Right atrium auricular region (tissue), 2 donors: ENCODE data around the gene MCTP2. TPM values are rescaled to one million over a fixed set of nuclear protein-coding genes. Genes with fewer than 3 reads are reported as not detected.
"Not testable (repeated sequence)": the region's sequence is repeated elsewhere in the genome, so short reads cannot be mapped to it uniquely, and the experiment has no call there.

Experiments
- DNase-seq: peaks from one replicate; pipeline ENCODE4 v3.0.0-alpha.2; 2019; ENCODE audit warnings: low spot score
- H3K27ac ChIP-seq, 2 donors: fragments of 200-600 bp; sonication (generic); 1 replicate in 1 of 2; 2 replicates in 1 of 2; pipeline ENCODE4 v1.5.1; 2016 to 2019
- H3K27me3 ChIP-seq, 2 donors: fragments of 200-600 bp; sonication (generic); one replicate each; pipeline versions ENCODE4 v1.5.1 to v1.6.0; 2017 to 2019
- H3K36me3 ChIP-seq: fragments of 200-600 bp; sonication (generic); one replicate; pipeline ENCODE4 v1.5.1; 2016
- H3K4me1 ChIP-seq, 2 donors: fragments of 200-600 bp; sonication (generic); one replicate each; pipeline versions ENCODE4 v1.5.1 to v1.6.0; 2017 to 2019
- H3K4me3 ChIP-seq, 2 donors: fragments of 200-600 bp; sonication (generic); 1 replicate in 1 of 2; 2 replicates in 1 of 2; pipeline ENCODE4 v1.5.1; 2017 to 2019; ENCODE audit warnings: mild to moderate bottlenecking in 1 of 2, moderate library complexity in 1 of 2
- H3K9me3 ChIP-seq, 2 donors: fragments of 200-600 bp; sonication (generic); one replicate each; pipeline ENCODE4 v1.5.1; 2019
- CTCF ChIP-seq, 2 donors: fragments of 200-600 bp; sonication (generic); IDR thresholded peaks; one replicate each; pipeline ENCODE4 v1.5.1; 2019; ENCODE audit warnings: antibody characterized with exemption in 2 of 2
- total RNA-seq, 2 donors: library from RNA; depleted of rRNA; stranded (reverse); fragments of >200 nt; gene quantifications; one replicate each; pipeline ENCODE4 v1.1.0, GENCODE V29; 2016

Gene MCTP2
- total RNA-seq, 2 donors from 2014 or later, result 2.0 to 5.6 TPM

GRCh38 chr15:94493176-94493575, 261.8 kb downstream of the MCTP2 start:
- Histone ChIP-seq H3K27me3 (no peaks in the 10 kb centered on the region), H3K27ac (no peak overlapping the region), H3K9me3 (no peaks in the 10 kb centered on the region), H3K36me3 (no peaks in the 10 kb centered on the region), H3K4me1 (no peaks in the 10 kb centered on the region), H3K4me3 (no peak overlapping the region)
- no peak for DNase-seq
- no peak for TF ChIP-seq CTCF (IDR thresholded peaks at IDR 0.05)

GRCh38 chr15:94493586-94493985, 262.2 kb downstream of the MCTP2 start:
- not testable (repeated sequence) for H3K4me3 ChIP-seq, H3K9me3 ChIP-seq, H3K27ac ChIP-seq, DNase-seq, H3K36me3 ChIP-seq, H3K27me3 ChIP-seq, H3K4me1 ChIP-seq

GRCh38 chr15:94494732-94495131, 263.4 kb downstream of the MCTP2 start:
- H3K9me3 ChIP-seq, result no peaks in the 10 kb centered on the region
- no peak for DNase-seq
- H3K27ac ChIP-seq, result no peak overlapping the region
- no peak overlapping the region for H3K4me3 ChIP-seq
- no peaks in the 10 kb centered on the region for H3K4me1 ChIP-seq
- H3K36me3 ChIP-seq, result no peaks in the 10 kb centered on the region
- no peaks in the 10 kb centered on the region for H3K27me3 ChIP-seq
- no peak for TF ChIP-seq CTCF (IDR thresholded peaks at IDR 0.05)

GRCh38 chr15:94503293-94503692, 271.9 kb downstream of the MCTP2 start:
- Histone ChIP-seq H3K27me3 (no peaks in the 10 kb centered on the region), H3K4me3 (no peak overlapping the region), H3K36me3 (no peaks in the 10 kb centered on the region), H3K27ac (no peak overlapping the region), H3K9me3 (peaks cover 0 to 9% of the 10 kb centered on the region in 2 donors), H3K4me1 (no peaks in the 10 kb centered on the region)
- no peak for DNase-seq
- TF ChIP-seq CTCF (IDR thresholded peaks at IDR 0.05), result no peak

GRCh38 chr15:94509259-94509658, 277.9 kb downstream of the MCTP2 start:
- H3K36me3 ChIP-seq, result no peaks in the 10 kb centered on the region
- H3K9me3 ChIP-seq, result peaks cover 0 to 15% of the 10 kb centered on the region in 2 donors
- no peak overlapping the region for H3K27ac ChIP-seq
- DNase-seq, result no peak
- H3K27me3 ChIP-seq, result no peaks in the 10 kb centered on the region
- no peak for TF ChIP-seq CTCF (IDR thresholded peaks at IDR 0.05)
- no peaks in the 10 kb centered on the region for H3K4me1 ChIP-seq
- H3K4me3 ChIP-seq, result no peak overlapping the region

GRCh38 chr15:94522125-94522524, 290.8 kb downstream of the MCTP2 start:
- TF ChIP-seq CTCF (IDR thresholded peaks at IDR 0.05), result no peak
- no peaks in the 10 kb centered on the region for H3K27me3 ChIP-seq
- H3K36me3 ChIP-seq, result no peaks in the 10 kb centered on the region
- H3K27ac ChIP-seq, result no peak overlapping the region
- no peak for DNase-seq
- no peak overlapping the region for H3K4me3 ChIP-seq
- H3K4me1 ChIP-seq, result no peaks in the 10 kb centered on the region
- peaks cover 0 to 6% of the 10 kb centered on the region in 2 donors for H3K9me3 ChIP-seq
